SK-N-SH treated with all-trans-retinoic acid at 6 μM for 48 hours (cell line): Measurements from ENCODE around the gene MCUR1.
"Not testable (repeated sequence)": the region's sequence is repeated elsewhere in the genome, so short reads cannot be mapped to it uniquely, and the experiment has no call there.

Experiments
- CSRNP3 ChIP-seq: fragments of 250-450 bp; sonication (Bioruptor Pico); IDR thresholded peaks from 2 replicates; pipeline ENCODE4 v1.5.1; 2021; ENCODE audit warnings: mild to moderate bottlenecking, moderate library complexity
- OSR1 ChIP-seq: fragments of 250-450 bp; sonication (Bioruptor Pico); IDR thresholded peaks from 2 replicates; pipeline ENCODE4 v1.8.0; 2022; ENCODE audit warnings: moderate library complexity, mild to moderate bottlenecking, inconsistent platforms
- PPARA ChIP-seq: fragments of 250-450 bp; sonication (Bioruptor Pico); IDR thresholded peaks from 2 replicates; pipeline ENCODE4 v1.5.0; 2020; ENCODE audit warnings: mild to moderate bottlenecking, borderline replicate concordance
- SNAI2 ChIP-seq: fragments of 250-450 bp; sonication (Bioruptor Pico); IDR thresholded peaks from 2 replicates; pipeline ENCODE4 v1.5.0; 2020; ENCODE audit warnings: mild to moderate bottlenecking, moderate library complexity
- TOX ChIP-seq: fragments of 250-450 bp; sonication (Bioruptor Pico); IDR thresholded peaks from 2 replicates; pipeline ENCODE4 v1.8.0; 2021; ENCODE audit warnings: mild to moderate bottlenecking, moderate library complexity, borderline replicate concordance

GRCh38 chr6:13828656-13829301, 14.4 kb upstream of the MCUR1 start:
- not testable (repeated sequence) for TF ChIP-seq OSR1 (CRISPR knock-in tag); SNAI2; CSRNP3 (CRISPR knock-in tag); PPARA; TOX (CRISPR knock-in tag)
